GM21717 (cell line): ENCODE results near the gene USP15.
A peak's percentile ranks its signal among the peaks of the same experiment; 100 is the strongest.
"Not testable (repeated sequence)": the region's sequence is repeated elsewhere in the genome, so short reads cannot be mapped to it uniquely, and the experiment has no call there.

Source experiments
- ATAC-seq: cut with Tn5 transposase; IDR thresholded peaks from one replicate; pipeline ENCODE4 v1.9.1; 2021; ENCODE audit warnings: mild to moderate bottlenecking, moderate library complexity; ENCODE audit not compliant: unreplicated experiment

USP15 gene

GRCh38 chr12:62317017-62317416 is 56.8 kb downstream of the USP15 start:
- no peak for ATAC-seq

- ATAC-seq: no peak
These were observed 58.9 kb downstream of the USP15 start for GRCh38 chr12:62319058-62319457.

- no peak for ATAC-seq
These were observed 59.9 kb downstream of the USP15 start for GRCh38 chr12:62320054-62320453.

- no peak for ATAC-seq
These were observed 63.2 kb downstream of the USP15 start for GRCh38 chr12:62323386-62323785.

GRCh38 chr12:62328296-62328921 is 68.2 kb downstream of the USP15 start:
- no peak for ATAC-seq

- ATAC-seq: peak; percentile 61
These were observed 71.1 kb downstream of the USP15 start for GRCh38 chr12:62331306-62331705.

- no peak for ATAC-seq
These were observed 72.4 kb downstream of the USP15 start for GRCh38 chr12:62332598-62332997.

GRCh38 chr12:62335057-62335456 is 74.9 kb downstream of the USP15 start:
- ATAC-seq: no peak

GRCh38 chr12:62335796-62336195 is 75.6 kb downstream of the USP15 start:
- ATAC-seq: no peak

GRCh38 chr12:62337643-62338042 is 77.4 kb downstream of the USP15 start:
- ATAC-seq: not testable (repeated sequence)

- ATAC-seq: not testable (repeated sequence)
These were observed 82.6 kb downstream of the USP15 start for GRCh38 chr12:62342614-62343303.

- ATAC-seq: not testable (repeated sequence)
These were observed 83.3 kb downstream of the USP15 start for GRCh38 chr12:62343304-62344120.

GRCh38 chr12:62344731-62345556 is 84.7 kb downstream of the USP15 start:
- ATAC-seq: not testable (repeated sequence)

GRCh38 chr12:62345667-62346066 is 85.5 kb downstream of the USP15 start:
- no peak for ATAC-seq

GRCh38 chr12:62346817-62347216 is 86.6 kb downstream of the USP15 start:
- no peak for ATAC-seq

- no peak for ATAC-seq
These were observed 87.9 kb downstream of the USP15 start for GRCh38 chr12:62347922-62348650.

- ATAC-seq: no peak
These were observed 90.3 kb downstream of the USP15 start for GRCh38 chr12:62350554-62350953.

GRCh38 chr12:62351326-62351725 is 91.1 kb downstream of the USP15 start:
- no peak for ATAC-seq

- no peak for ATAC-seq
These were observed 100.8 kb downstream of the USP15 start for GRCh38 chr12:62361048-62361447.

GRCh38 chr12:62363506-62363905 is 103.3 kb downstream of the USP15 start:
- ATAC-seq: no peak
